ENCODE results near the gene PXYLP1.

GRCh38 chr3:141326123-141326522 lies 94.5 kb downstream of the PXYLP1 start:
- TF ChIP-seq EZH2 (IDR thresholded peaks at IDR 0.05; ENCODE audit: low read length, unreplicated experiment) = no peak
- TF ChIP-seq CTCF (conservative IDR thresholded peaks at IDR 0.05; ENCODE audit: low read depth, low read length) = no peak
- no peak for TF ChIP-seq EZH2phosphoT487 (IDR thresholded peaks at IDR 0.05; ENCODE audit: borderline replicate concordance, low read length)
